Upper lobe of left lung (tissue), 4 donors: ENCODE results near the gene NOL4L.

ENCODE experiments used
- EP300 ChIP-seq, 4 donors: sonication (generic); formaldehyde crosslinking; IDR thresholded peaks; one replicate each; pipeline ENCODE4 v1.5.1; 2017; ENCODE audit warnings: antibody characterized with exemption in 4 of 4, control low read depth in 2 of 4
- POLR2A ChIP-seq, 4 donors: fragments of 450-650 bp; IDR thresholded peaks; one replicate each; pipeline ENCODE4 v1.5.1; 2016 to 2017; ENCODE audit warnings: antibody characterized with exemption in 4 of 4, mild to moderate bottlenecking in 2 of 4
- POLR2AphosphoS5 ChIP-seq, 2 donors: sonication (generic); formaldehyde crosslinking; IDR thresholded peaks; one replicate each; pipeline ENCODE4 v1.5.1; 2017; ENCODE audit warnings: antibody characterized with exemption in 2 of 2
- TF ChIP-seq, protein P1 (sequence below), 6 experiments: fragments of 450-650 bp in 4 of 6; fragments of 200-600 bp in 2 of 6; sonication (generic) in 2 of 6; IDR thresholded peaks; one replicate each; pipeline ENCODE4 v1.5.1; 2016 to 2019; ENCODE audit warnings: antibody characterized with exemption in 6 of 6

DNA sequence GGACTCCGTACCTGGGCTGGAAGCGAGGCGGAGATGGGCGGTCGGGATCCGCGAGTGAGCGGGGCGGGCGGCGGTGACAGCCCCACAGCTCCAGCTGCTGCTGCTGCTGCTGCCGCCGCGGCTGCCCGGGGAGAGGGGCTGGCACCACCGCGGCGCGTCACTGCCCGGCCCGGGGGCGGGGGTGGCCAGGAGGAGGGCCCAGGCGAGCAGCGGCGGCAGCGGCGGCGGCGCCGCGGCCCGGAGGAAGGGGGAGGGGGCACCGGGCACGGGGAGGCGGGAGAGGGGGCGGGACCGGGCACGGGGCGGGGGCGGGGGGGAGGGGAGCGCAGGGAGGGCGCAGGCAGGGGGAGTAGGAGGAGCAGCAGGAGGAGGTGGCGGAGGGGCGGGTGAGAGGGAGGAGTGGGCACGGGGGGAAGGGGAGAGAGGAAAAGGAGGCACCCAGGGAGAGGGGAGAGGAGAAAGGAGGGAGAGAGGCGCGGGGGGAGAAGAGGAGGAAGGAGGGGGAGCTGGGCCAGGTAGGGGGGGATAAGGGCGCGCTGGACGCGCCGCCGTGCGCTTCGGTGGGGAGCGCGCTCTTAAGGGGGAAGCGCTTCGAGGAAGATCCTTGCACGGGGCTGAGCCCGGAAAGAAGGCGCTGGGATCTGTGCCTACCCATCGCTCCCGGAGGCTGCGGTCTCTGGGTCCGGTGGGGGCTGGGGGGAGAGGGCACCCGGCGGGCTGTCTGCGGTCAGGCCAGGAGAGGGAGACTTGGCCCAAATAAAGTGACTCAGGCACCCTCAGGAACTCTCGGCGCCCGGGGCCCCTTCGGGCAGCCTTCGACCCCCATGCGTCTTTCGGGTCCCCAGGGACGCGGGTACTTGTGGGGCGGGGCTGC lies 101.5 kb downstream of the NOL4L start:
- no peak for TF ChIP-seq EP300 (IDR thresholded peaks at IDR 0.05)
- TF ChIP-seq, protein P1, sequence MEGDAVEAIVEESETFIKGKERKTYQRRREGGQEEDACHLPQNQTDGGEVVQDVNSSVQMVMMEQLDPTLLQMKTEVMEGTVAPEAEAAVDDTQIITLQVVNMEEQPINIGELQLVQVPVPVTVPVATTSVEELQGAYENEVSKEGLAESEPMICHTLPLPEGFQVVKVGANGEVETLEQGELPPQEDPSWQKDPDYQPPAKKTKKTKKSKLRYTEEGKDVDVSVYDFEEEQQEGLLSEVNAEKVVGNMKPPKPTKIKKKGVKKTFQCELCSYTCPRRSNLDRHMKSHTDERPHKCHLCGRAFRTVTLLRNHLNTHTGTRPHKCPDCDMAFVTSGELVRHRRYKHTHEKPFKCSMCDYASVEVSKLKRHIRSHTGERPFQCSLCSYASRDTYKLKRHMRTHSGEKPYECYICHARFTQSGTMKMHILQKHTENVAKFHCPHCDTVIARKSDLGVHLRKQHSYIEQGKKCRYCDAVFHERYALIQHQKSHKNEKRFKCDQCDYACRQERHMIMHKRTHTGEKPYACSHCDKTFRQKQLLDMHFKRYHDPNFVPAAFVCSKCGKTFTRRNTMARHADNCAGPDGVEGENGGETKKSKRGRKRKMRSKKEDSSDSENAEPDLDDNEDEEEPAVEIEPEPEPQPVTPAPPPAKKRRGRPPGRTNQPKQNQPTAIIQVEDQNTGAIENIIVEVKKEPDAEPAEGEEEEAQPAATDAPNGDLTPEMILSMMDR (IDR thresholded peaks at IDR 0.05): peak in 1 of 6 experiments; percentile 13
- TF ChIP-seq POLR2A (IDR thresholded peaks at IDR 0.05): peak in 1 of 4 donors; percentile 52
- TF ChIP-seq POLR2AphosphoS5 (IDR thresholded peaks at IDR 0.05): peak in 1 of 2 donors; percentile 50
